Stimulated activated naive B cell treated with anti-CD40 and anti-IgM and Interleukin-4, amounts not matched to agents 10 μg/mL and 1 μg/mL and 100 μg/mL, for 72 hours (primary cell): ENCODE measurements around the gene SHROOM2.
A peak's percentile ranks its signal among the peaks of the same experiment; 100 is the strongest.

ENCODE experiments used
- ATAC-seq, 2 donors: fragments of 150-1000 bp; cut with Tn5 transposase; replicated peaks; 2 replicates each; pipeline ENCODE4 v1.10.0; 2021; ENCODE audit warnings: moderate library complexity in 1 of 2
- DNase-seq: peaks from one replicate; pipeline ENCODE4 v3.0.0; 2021
- H3K27ac Mint-ChIP-seq: one replicate; pipeline ENCODE4 v1.8.0; 2022; ENCODE audit warnings: mild to moderate bottlenecking, mixed read lengths
- H3K27me3 Mint-ChIP-seq, 2 donors: one replicate each; pipeline ENCODE4 v1.8.0; 2022; ENCODE audit warnings: mixed read lengths in 2 of 2
- H3K36me3 Mint-ChIP-seq, 2 donors: one replicate each; pipeline ENCODE4 v1.8.0; 2022; ENCODE audit warnings: mixed read lengths in 2 of 2, mild to moderate bottlenecking in 1 of 2
- H3K4me1 Mint-ChIP-seq, 2 donors: one replicate each; pipeline ENCODE4 v1.8.0; 2022; ENCODE audit warnings: mixed read lengths in 2 of 2, mild to moderate bottlenecking in 1 of 2
- H3K4me3 Mint-ChIP-seq, 2 donors: one replicate each; pipeline ENCODE4 v1.8.0; 2022; ENCODE audit warnings: mild to moderate bottlenecking in 2 of 2, mixed read lengths in 2 of 2, moderate library complexity in 1 of 2
- H3K9me3 Mint-ChIP-seq, 2 donors: one replicate each; pipeline ENCODE4 v1.8.0; 2022; ENCODE audit warnings: mixed read lengths in 2 of 2, mild to moderate bottlenecking in 1 of 2

SHROOM2 gene

GRCh38 chrX:9873360-9873759 lies 87.1 kb downstream of the SHROOM2 start:
- Mint-ChIP-seq H3K27ac (no peak overlapping the region), H3K9me3 (peaks cover 0 to 2% of the 10 kb centered on the region in 2 donors), H3K4me3 (no peak overlapping the region), H3K4me1 (peaks cover 2 to 6% of the 10 kb centered on the region in 2 donors), H3K27me3 (peaks cover 13 to 21% of the 10 kb centered on the region in 2 donors), H3K36me3 (no peaks in the 10 kb centered on the region)
- no peak for ATAC-seq
- no peak for DNase-seq

GRCh38 chrX:9873952-9874351 lies 87.7 kb downstream of the SHROOM2 start:
- DNase-seq: peak; percentile 42
- peaks cover 0 to 2% of the 10 kb centered on the region in 2 donors for H3K9me3 Mint-ChIP-seq
- H3K36me3 Mint-ChIP-seq: no peaks in the 10 kb centered on the region
- no peak overlapping the region for H3K27ac Mint-ChIP-seq
- H3K4me1 Mint-ChIP-seq: peaks cover 2 to 6% of the 10 kb centered on the region in 2 donors
- H3K4me3 Mint-ChIP-seq: no peak overlapping the region
- peak; percentile 76 to 90 for ATAC-seq
- H3K27me3 Mint-ChIP-seq: peaks cover 13 to 21% of the 10 kb centered on the region in 2 donors

- H3K27ac Mint-ChIP-seq: no peak overlapping the region
- no peak for ATAC-seq
- H3K4me1 Mint-ChIP-seq: peaks cover 2 to 6% of the 10 kb centered on the region in 2 donors
- no peak overlapping the region for H3K4me3 Mint-ChIP-seq
- H3K36me3 Mint-ChIP-seq: no peaks in the 10 kb centered on the region
- H3K9me3 Mint-ChIP-seq: no peaks in the 10 kb centered on the region
- DNase-seq: no peak
- H3K27me3 Mint-ChIP-seq: peaks cover 13 to 17% of the 10 kb centered on the region in 2 donors
Observed at GRCh38 chrX:9874483-9874882, 88.3 kb downstream of the SHROOM2 start.

DNA sequence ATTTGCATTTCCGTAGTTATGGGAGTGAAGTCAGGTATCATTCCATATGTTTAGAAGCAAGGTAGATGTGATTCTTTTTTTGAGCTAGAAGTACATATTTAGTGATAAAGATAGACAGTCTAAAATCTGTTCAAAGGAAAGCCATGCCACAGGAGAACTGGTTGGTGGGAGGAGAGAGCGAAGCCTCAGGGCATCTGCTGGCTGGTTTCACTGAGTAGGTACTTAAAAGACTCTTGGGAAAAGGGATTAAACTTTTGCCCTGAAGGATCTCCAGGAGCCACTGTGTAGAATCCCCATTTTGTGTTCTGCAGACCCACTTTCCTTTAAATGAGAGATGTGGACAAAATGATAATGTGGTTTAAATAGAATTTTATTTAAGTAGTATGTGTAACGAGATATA lies 89.6 kb downstream of the SHROOM2 start:
- Mint-ChIP-seq H3K27me3 (peaks cover 13 to 22% of the 10 kb centered on the region in 2 donors), H3K4me3 (no peak overlapping the region), H3K36me3 (no peaks in the 10 kb centered on the region), H3K27ac (no peak overlapping the region), H3K9me3 (no peaks in the 10 kb centered on the region), H3K4me1 (peaks cover 2 to 6% of the 10 kb centered on the region in 2 donors)
- ATAC-seq: no peak
- no peak for DNase-seq

DNA sequence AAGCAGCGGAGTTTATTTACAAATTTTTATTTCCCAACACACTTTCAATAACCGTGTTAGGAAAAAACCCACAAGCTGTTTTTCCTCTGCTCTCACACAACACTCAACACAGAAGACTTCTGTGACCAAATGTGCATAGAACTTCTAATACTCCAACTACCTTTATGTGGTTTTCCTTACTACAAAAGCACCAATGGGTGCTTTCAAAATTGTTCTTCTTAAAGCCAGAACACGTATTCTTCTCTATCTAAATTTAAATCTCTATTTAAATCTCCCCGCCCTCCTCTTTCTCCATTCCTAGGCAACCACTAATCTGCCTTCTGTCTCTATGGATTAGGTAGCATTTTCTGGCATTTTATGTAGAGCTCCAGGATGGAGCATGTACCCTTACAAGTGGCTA lies 90.0 kb downstream of the SHROOM2 start:
- Mint-ChIP-seq H3K27ac (no peak overlapping the region), H3K27me3 (peaks cover 13 to 22% of the 10 kb centered on the region in 2 donors), H3K9me3 (no peaks in the 10 kb centered on the region), H3K4me1 (peaks cover 2 to 6% of the 10 kb centered on the region in 2 donors), H3K4me3 (no peak overlapping the region), H3K36me3 (no peaks in the 10 kb centered on the region)
- ATAC-seq: no peak
- DNase-seq: no peak

GRCh38 chrX:9878146-9878820 lies 92.1 kb downstream of the SHROOM2 start:
- ATAC-seq (no peak), DNase-seq (no peak)
- Mint-ChIP-seq H3K36me3 (no peaks in the 10 kb centered on the region), H3K4me3 (no peak overlapping the region), H3K27me3 (peaks cover 14 to 22% of the 10 kb centered on the region in 2 donors), H3K27ac (no peak overlapping the region), H3K9me3 (no peaks in the 10 kb centered on the region), H3K4me1 (peaks cover 2 to 6% of the 10 kb centered on the region in 2 donors)

- Mint-ChIP-seq H3K36me3 (no peaks in the 10 kb centered on the region), H3K27me3 (peaks cover 15 to 26% of the 10 kb centered on the region in 2 donors), H3K4me1 (peaks cover under 1 to 2% of the 10 kb centered on the region in 2 donors), H3K4me3 (no peak overlapping the region), H3K9me3 (no peaks in the 10 kb centered on the region), H3K27ac (no peak overlapping the region)
- DNase-seq (no peak), ATAC-seq (no peak)
Observed at GRCh38 chrX:9880237-9880636, 94.0 kb downstream of the SHROOM2 start.

GRCh38 chrX:9880870-9881269 lies 94.6 kb downstream of the SHROOM2 start:
- ATAC-seq: no peak
- Mint-ChIP-seq H3K36me3 (no peaks in the 10 kb centered on the region), H3K4me1 (peaks cover 2 to 5% of the 10 kb centered on the region in 2 donors)

GRCh38 chrX:9882669-9883446 lies 96.6 kb downstream of the SHROOM2 start:
- Mint-ChIP-seq H3K27ac (no peak overlapping the region), H3K27me3 (peaks cover 5 to 27% of the 10 kb centered on the region in 2 donors), H3K9me3 (no peaks in the 10 kb centered on the region), H3K36me3 (no peaks in the 10 kb centered on the region), H3K4me1 (peaks cover 2 to 5% of the 10 kb centered on the region in 2 donors), H3K4me3 (no peak overlapping the region)
- ATAC-seq: no peak
- no peak for DNase-seq

More at GRCh38 chrX:9880870-9881269, 94.6 kb downstream of the SHROOM2 start:
- Mint-ChIP-seq H3K9me3 (no peaks in the 10 kb centered on the region), H3K27ac (no peak overlapping the region), H3K27me3 (peaks cover 9 to 26% of the 10 kb centered on the region in 2 donors), H3K4me3 (no peak overlapping the region)
- DNase-seq: no peak

- Mint-ChIP-seq H3K9me3 (no peaks in the 10 kb centered on the region), H3K4me3 (no peak overlapping the region), H3K4me1 (peaks cover 2 to 5% of the 10 kb centered on the region in 2 donors), H3K36me3 (no peaks in the 10 kb centered on the region), H3K27me3 (peaks cover 5 to 27% of the 10 kb centered on the region in 2 donors), H3K27ac (no peak overlapping the region)
- ATAC-seq (no peak), DNase-seq (no peak)
Observed at GRCh38 chrX:9884031-9884779, 98.0 kb downstream of the SHROOM2 start.

DNA sequence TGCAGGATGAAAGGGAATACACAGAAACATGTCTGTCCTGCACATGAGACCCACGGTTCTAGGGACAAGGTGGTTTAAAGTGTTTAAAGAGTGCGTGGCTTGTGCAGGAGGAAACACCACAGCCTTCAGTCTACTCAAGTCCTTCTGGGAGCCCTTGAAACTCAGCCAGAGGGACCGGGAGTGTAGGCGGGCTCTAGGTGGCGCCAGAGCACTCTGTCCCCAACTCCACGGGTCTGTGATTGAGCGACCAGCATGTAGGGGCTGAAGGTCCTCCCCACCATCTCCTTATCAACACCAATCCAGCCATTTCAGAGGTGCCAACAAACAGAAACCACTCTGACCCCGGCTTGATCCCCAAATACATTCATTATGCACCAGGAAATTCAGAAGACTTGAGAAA lies 98.9 kb downstream of the SHROOM2 start:
- ATAC-seq (peak; percentile 91 to 99), DNase-seq (peak; percentile 40)
- H3K9me3 Mint-ChIP-seq: no peaks in the 10 kb centered on the region
- H3K4me1 Mint-ChIP-seq: peaks cover 2 to 5% of the 10 kb centered on the region in 2 donors
- no peak overlapping the region for H3K27ac Mint-ChIP-seq
- H3K27me3 Mint-ChIP-seq: peaks cover 5 to 21% of the 10 kb centered on the region in 2 donors
- H3K36me3 Mint-ChIP-seq: no peaks in the 10 kb centered on the region
- H3K4me3 Mint-ChIP-seq: no peak overlapping the region

DNA sequence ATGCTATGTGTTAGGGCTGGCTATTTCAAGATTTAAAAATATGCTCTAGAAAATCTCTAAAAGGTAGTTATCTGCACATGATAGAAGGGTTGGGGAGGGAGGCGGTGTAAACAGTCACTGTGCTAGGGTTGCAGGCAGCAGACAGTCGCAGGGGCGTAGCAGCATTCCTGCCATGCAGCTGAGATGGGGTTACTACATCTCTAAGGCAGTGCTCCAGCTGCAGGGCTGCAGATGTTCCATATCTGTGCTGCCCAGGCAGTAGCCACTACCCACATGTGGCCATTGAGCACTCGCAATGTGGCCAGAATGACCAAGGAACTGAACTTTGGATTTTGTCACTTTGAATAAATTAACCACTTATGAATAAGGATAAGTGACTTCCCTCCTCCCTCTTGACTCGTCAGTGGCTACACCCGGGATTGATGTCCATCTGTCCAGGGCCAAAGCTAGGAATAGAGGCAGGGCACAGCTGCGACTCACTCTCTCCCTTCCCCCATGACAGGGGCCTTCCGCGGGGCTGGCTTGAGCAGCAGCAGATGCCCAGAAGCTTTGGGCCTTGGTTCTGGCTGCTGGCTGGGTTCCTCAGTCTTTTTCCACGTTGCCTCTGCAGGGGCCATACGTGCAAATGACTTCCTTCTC lies 101.5 kb downstream of the SHROOM2 start:
- ATAC-seq (no peak), DNase-seq (no peak)
- peaks cover 2 to 5% of the 10 kb centered on the region in 2 donors for H3K4me1 Mint-ChIP-seq
- H3K4me3 Mint-ChIP-seq: no peak overlapping the region
- H3K36me3 Mint-ChIP-seq: no peaks in the 10 kb centered on the region
- no peak overlapping the region for H3K27ac Mint-ChIP-seq
- H3K9me3 Mint-ChIP-seq: no peaks in the 10 kb centered on the region
- H3K27me3 Mint-ChIP-seq: peaks cover 11 to 18% of the 10 kb centered on the region in 2 donors

DNA sequence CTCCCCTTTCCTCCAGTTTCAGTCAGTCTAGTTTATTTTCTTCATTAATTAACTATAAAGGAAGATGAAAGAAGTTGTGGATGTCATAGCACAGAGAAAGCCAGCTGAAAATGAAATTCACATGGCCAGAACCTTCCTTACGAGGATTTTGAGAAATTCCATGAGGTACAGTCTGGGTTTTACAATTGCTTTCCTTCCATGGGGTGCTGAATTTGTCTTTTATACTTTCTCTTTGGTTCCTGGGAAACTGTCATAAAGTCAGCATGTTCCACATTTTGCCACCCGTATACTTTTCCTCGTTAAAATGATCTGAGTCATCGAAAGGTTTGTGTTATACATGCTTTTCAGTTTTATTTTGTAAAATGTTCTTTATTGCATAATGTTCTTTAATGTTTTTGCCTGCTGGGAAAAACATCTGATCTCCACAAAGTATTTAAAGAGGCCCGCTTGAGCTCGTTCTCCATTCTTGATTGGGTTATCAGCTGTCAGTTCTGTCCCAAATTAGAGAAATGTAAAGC lies 102.8 kb downstream of the SHROOM2 start:
- H3K4me1 Mint-ChIP-seq: peaks cover 2 to 5% of the 10 kb centered on the region in 2 donors
- no peaks in the 10 kb centered on the region for H3K9me3 Mint-ChIP-seq
- no peak overlapping the region for H3K27ac Mint-ChIP-seq
- H3K4me3 Mint-ChIP-seq: no peak overlapping the region
- ATAC-seq: no peak
- peaks cover 6% of the 10 kb centered on the region in 2 donors for H3K27me3 Mint-ChIP-seq
- no peaks in the 10 kb centered on the region for H3K36me3 Mint-ChIP-seq
- DNase-seq: no peak

GRCh38 chrX:9890681-9891091 lies 104.5 kb downstream of the SHROOM2 start:
- ATAC-seq: no peak
- no peaks in the 10 kb centered on the region for H3K36me3 Mint-ChIP-seq
- no peaks in the 10 kb centered on the region for H3K4me1 Mint-ChIP-seq
- no peak overlapping the region for H3K27ac Mint-ChIP-seq
- DNase-seq: no peak
- peaks cover 5 to 6% of the 10 kb centered on the region in 2 donors for H3K27me3 Mint-ChIP-seq
- no peaks in the 10 kb centered on the region for H3K9me3 Mint-ChIP-seq
- H3K4me3 Mint-ChIP-seq: no peak overlapping the region
